A673 (cell line): Measurements from ENCODE around the gene POLA1. TPM values are rescaled to one million over a fixed set of nuclear protein-coding genes. Genes with fewer than 3 reads are reported as not detected.

Experiments
- BruUV-seq: library from RNA; stranded (reverse); fragments of 400-500 nt; replicated peaks from 2 replicates; lab custom pipeline; 2021; lab: Mats Ljungman, UMichigan
- CTCF ChIA-PET: fragments of 300-600 bp; sonication (Branson Sonifier 250); formaldehyde crosslinking; loops from one replicate; lab custom pipeline; 2022; ENCODE audit warnings: antibody characterized with exemption; lab: Charles Lee
- POLR2A ChIA-PET: fragments of 300-600 bp; sonication (Branson Sonifier 250); formaldehyde crosslinking; loops from one replicate; lab custom pipeline; 2022; ENCODE audit warnings: antibody characterized with exemption; ENCODE audit not compliant: low non-redundant PET; lab: Charles Lee
- DNase-seq: peaks from one replicate; pipeline ENCODE4 v3.0.0-alpha.2; 2015; ENCODE audit warnings: low spot score
- H3K27ac ChIP-seq: fragments of 200-600 bp; sonication (generic); 2 replicates; pipeline ENCODE4 v1.5.1; 2016; ENCODE audit warnings: mixed run types, low read depth, mild to moderate bottlenecking, mixed read lengths, antibody characterized with exemption, low read length; ENCODE audit not compliant: poor library complexity, severe bottlenecking
- H3K27me3 ChIP-seq: fragments of 200-600 bp; sonication (generic); replicated peaks from 2 replicates; pipeline ENCODE4 v1.6.1; 2017; ENCODE audit warnings: mixed run types, low read depth, mild to moderate bottlenecking, mixed read lengths, antibody characterized with exemption, low read length; ENCODE audit not compliant: insufficient read depth, poor library complexity
- H3K36me3 ChIP-seq: fragments of 200-600 bp; sonication (generic); 2 replicates; pipeline ENCODE4 v1.6.1; 2016; ENCODE audit warnings: mixed run types, mild to moderate bottlenecking, mixed read lengths, antibody characterized with exemption, low read length; ENCODE audit not compliant: insufficient read depth, poor library complexity, severe bottlenecking
- H3K4me1 ChIP-seq: fragments of 200-600 bp; sonication (generic); 2 replicates; pipeline ENCODE4 v1.6.1; 2017; ENCODE audit warnings: mixed run types, mild to moderate bottlenecking, mixed read lengths, antibody characterized with exemption, low read length; ENCODE audit not compliant: insufficient read depth, poor library complexity, severe bottlenecking
- H3K4me3 ChIP-seq: fragments of 200-600 bp; sonication (generic); 2 replicates; pipeline ENCODE4 v1.5.1; 2016; ENCODE audit warnings: low read depth, mixed run types, mild to moderate bottlenecking, mixed read lengths, low read length; ENCODE audit not compliant: poor library complexity, severe bottlenecking
- H3K9me3 ChIP-seq: fragments of 200-600 bp; sonication (generic); 2 replicates; pipeline ENCODE4 v1.6.1; 2016; ENCODE audit warnings: mixed run types, low read depth, mild to moderate bottlenecking, mixed read lengths, antibody characterized with exemption, low read length; ENCODE audit not compliant: poor library complexity, severe bottlenecking
- CTCF ChIP-seq: fragments of 300-800, 200-600 bp; sonication (generic); conservative IDR thresholded peaks from 2 replicates; pipeline ENCODE4 v1.5.1; 2017; ENCODE audit warnings: low read depth, mild to moderate bottlenecking, antibody characterized with exemption, low read length, moderate library complexity, mixed read lengths
- EZH2 ChIP-seq: fragments of 200-600 bp; sonication (generic); IDR thresholded peaks from 2 replicates; pipeline ENCODE4 v1.6.1; 2017; ENCODE audit warnings: borderline replicate concordance, low read depth, mild to moderate bottlenecking, mixed read lengths, antibody characterized with exemption, low read length; ENCODE audit not compliant: poor library complexity, severe bottlenecking
- intact Hi-C: fragments of 100-400 bp; cut with micrococcal nuclease; formaldehyde crosslinking; loops from one replicate; pipeline ENCODE4 v1.10.0; 2022; ENCODE audit not compliant: unreplicated experiment
- total RNA-seq: library from RNA; stranded (reverse); gene quantifications from 2 replicates; pipeline ENCODE4 v1.2.3, GENCODE V29; 2021

Gene POLA1
- total RNA-seq, 1 experiment from 2014 or later: 44.9 TPM

GRCh38 chrX:24748196-24748595 lies 54.5 kb downstream of the POLA1 start:
- CTCF ChIA-PET: no interaction called here
- peaks cover 9% of the 10 kb centered on the region for H3K27me3 ChIP-seq
- intact Hi-C loops: loop anchor here (10.0 kb wide), 1 partner anchor 483 kb away; no protein-coding TSS in a partner anchor
- no peaks in the 10 kb centered on the region for H3K9me3 ChIP-seq
- BruUV-seq: no TSS peak
- H3K36me3 ChIP-seq: peaks cover 4% of the 10 kb centered on the region
- no peak for DNase-seq
- no peaks in the 10 kb centered on the region for H3K4me1 ChIP-seq
- POLR2A ChIA-PET: interaction anchor here (0.6 kb wide), 1 partner anchor 15 kb away, joined by 6 read pairs; no protein-coding TSS in a partner anchor
- no peak overlapping the region for H3K4me3 ChIP-seq
- no peak overlapping the region for H3K27ac ChIP-seq
- no peak for TF ChIP-seq EZH2
- no peak for TF ChIP-seq CTCF

- Histone ChIP-seq H3K9me3 (no peaks in the 10 kb centered on the region), H3K27me3 (no peaks in the 10 kb centered on the region), H3K4me1 (peaks cover 5% of the 10 kb centered on the region), H3K27ac (no peak overlapping the region), H3K4me3 (no peak overlapping the region), H3K36me3 (peaks cover 9% of the 10 kb centered on the region)
- BruUV-seq: no TSS peak
- no peak for TF ChIP-seq CTCF
- no peak for TF ChIP-seq EZH2
- POLR2A ChIA-PET: no interaction called here
- DNase-seq: no peak
- CTCF ChIA-PET: no interaction called here
- intact Hi-C loops: no loop called here
These were observed 66.1 kb downstream of the POLA1 start for GRCh38 chrX:24759786-24760185.

GRCh38 chrX:24760363-24761000 lies 66.8 kb downstream of the POLA1 start:
- H3K9me3 ChIP-seq: no peaks in the 10 kb centered on the region
- H3K27me3 ChIP-seq: no peaks in the 10 kb centered on the region
- H3K36me3 ChIP-seq: peaks cover 9% of the 10 kb centered on the region
- intact Hi-C loops: no loop called here
- no peak overlapping the region for H3K27ac ChIP-seq
- peak; percentile 23 for DNase-seq
- TF ChIP-seq CTCF (no peak), EZH2 (no peak)
- ChIA-PET CTCF (no interaction called here), POLR2A (no interaction called here)
- H3K4me3 ChIP-seq: no peak overlapping the region
- BruUV-seq: no TSS peak
- peaks cover 5% of the 10 kb centered on the region for H3K4me1 ChIP-seq
